Muscle layer of duodenum (tissue), 2 donors: Measurements from ENCODE around the gene TSPEAR.

Source experiments
- H3K27ac ChIP-seq: one replicate; pipeline ENCODE4 v1.7.0; 2013; ENCODE audit warnings: mild to moderate bottlenecking, low read length
- H3K27me3 ChIP-seq: one replicate; pipeline ENCODE4 v1.7.0; 2013; ENCODE audit warnings: low read depth, mild to moderate bottlenecking, control low read depth, low read length
- H3K36me3 ChIP-seq, 2 donors: one replicate each; pipeline ENCODE4 v1.7.0; 2013; ENCODE audit warnings: low read length in 2 of 2, control low read depth in 1 of 2, mild to moderate bottlenecking in 1 of 2; ENCODE audit not compliant: insufficient read depth in 2 of 2, control insufficient read depth in 1 of 2
- H3K4me1 ChIP-seq, 2 donors: one replicate each; pipeline ENCODE4 v1.7.0; 2013; ENCODE audit warnings: low read length in 2 of 2, mild to moderate bottlenecking in 2 of 2, control low read depth in 1 of 2, moderate library complexity in 1 of 2; ENCODE audit not compliant: insufficient read depth in 2 of 2, control insufficient read depth in 1 of 2
- H3K4me3 ChIP-seq, 2 donors: one replicate each; pipeline ENCODE4 v1.7.0; 2013; ENCODE audit warnings: low read length in 2 of 2, low read depth in 1 of 2, mild to moderate bottlenecking in 1 of 2
- H3K9me3 ChIP-seq, 2 donors: one replicate each; pipeline ENCODE4 v1.7.0; 2013; ENCODE audit warnings: low read length in 2 of 2, control low read depth in 1 of 2, mild to moderate bottlenecking in 1 of 2; ENCODE audit not compliant: control insufficient read depth in 1 of 2
- donor health status: healthy.

TSPEAR gene

DNA sequence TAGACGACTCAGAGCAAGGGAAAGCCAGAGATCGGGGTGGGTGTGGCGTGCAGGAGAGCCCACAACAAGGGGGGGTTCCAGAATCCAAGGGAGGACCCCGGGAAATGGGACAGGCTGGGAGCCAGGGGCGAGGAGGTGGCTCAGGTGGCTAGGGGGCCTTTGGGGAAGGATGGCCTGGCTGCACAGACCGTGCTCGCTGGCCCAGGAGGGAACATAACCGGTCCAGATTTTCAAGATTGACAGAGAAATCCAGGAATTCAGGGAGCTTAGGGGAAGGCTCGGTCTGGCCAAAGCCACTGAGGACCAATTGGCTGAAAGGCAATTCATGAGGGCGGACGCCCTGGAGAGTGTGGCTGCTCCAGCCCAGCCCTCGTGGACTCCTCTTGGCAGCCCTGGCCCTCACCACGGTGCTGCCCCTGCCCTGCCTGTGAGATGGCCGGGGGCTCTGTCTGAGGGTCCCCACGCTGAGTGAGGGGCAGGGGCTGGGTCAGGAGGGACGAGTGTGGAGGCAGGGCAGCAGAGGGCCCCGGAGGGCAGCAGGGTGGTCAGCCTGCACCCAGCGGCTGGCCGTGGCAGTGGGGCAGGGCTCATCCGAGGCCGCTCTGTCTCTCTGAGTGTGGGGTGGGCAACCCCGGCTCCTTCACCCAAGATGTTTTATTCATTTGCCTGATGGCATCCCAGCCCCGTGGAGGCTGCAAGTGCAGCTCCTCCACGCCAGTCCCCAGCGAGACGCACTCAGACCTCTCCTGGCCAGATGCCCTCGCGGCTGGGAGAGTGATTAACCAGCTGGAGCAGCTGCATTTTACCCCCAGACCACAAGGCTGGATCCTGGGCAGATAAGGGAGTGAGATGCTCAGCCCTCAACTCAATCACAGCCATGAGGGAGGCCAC, 261.7 kb downstream of the TSPEAR start:
- H3K4me1 ChIP-seq = peaks cover 0 to 7% of the 10 kb centered on the region in 2 donors

DNA sequence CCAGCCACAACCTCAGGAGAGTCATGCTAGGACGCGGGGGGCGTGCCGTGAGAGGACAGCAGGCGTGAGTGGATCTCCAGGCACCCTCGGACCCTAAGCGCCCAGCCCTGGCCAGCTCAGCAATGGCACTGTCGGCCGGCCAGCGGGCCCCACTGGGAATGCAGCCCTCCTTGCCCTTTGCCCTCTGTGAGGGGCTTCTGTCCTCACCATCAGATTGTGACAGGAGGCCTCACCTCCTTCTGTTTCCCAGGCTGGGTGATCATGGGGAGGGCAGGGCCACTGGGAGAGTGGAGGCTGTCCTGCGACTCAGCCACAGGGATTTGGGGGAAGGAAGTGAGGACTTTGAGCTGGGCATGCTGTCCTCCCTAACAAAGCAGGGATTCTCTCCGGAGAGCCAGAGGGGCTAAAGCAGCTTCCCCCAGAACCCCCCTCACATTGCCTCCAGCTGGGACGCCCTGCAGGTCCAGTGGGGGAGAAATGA, 262.7 kb downstream of the TSPEAR start:
- Histone ChIP-seq H3K27ac (no peak overlapping the region), H3K4me3 (no peak overlapping the region), H3K36me3 (no peaks in the 10 kb centered on the region), H3K27me3 (no peaks in the 10 kb centered on the region), H3K9me3 (no peaks in the 10 kb centered on the region), H3K4me1 (peaks cover 0 to 7% of the 10 kb centered on the region in 2 donors)

More for the DNA sequence above, 261.7 kb downstream of the TSPEAR start:
- H3K27me3 ChIP-seq = no peaks in the 10 kb centered on the region
- no peak overlapping the region for H3K4me3 ChIP-seq
- H3K36me3 ChIP-seq = no peaks in the 10 kb centered on the region
- H3K27ac ChIP-seq = no peak overlapping the region
- no peaks in the 10 kb centered on the region for H3K9me3 ChIP-seq
